Measurements from ENCODE around the gene PRKCA.

Gene PRKCA

DNA sequence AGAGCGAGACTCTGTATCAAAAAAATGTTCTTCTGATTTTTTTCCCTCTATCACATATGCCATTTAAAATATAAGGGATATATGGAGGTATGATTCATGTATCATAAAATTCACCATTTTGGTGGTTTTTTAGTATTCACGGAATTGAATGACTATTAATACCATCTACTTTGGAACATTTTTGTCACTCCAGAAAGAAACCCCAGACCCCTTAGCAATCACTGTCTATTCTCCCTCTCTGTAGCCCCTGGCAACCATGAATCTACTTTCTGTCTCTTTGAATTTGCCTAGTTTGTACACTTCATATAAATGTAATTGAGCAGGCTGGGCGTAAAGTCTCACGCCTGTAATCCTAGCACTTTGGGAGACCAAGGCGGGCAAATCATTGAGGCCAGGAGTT, 75.9 kb downstream of the PRKCA start (continued):
- TF ChIP-seq ZFP30 (CRISPR knock-in tag; IDR thresholded peaks at IDR 0.05) (no peak), TCF4 (CRISPR knock-in tag; IDR thresholded peaks at IDR 0.05; ENCODE audit: borderline replicate concordance) (no peak), ISL1 (CRISPR knock-in tag; IDR thresholded peaks at IDR 0.05) (no peak), ZFP3 (CRISPR knock-in tag; IDR thresholded peaks at IDR 0.05) (no peak)

DNA sequence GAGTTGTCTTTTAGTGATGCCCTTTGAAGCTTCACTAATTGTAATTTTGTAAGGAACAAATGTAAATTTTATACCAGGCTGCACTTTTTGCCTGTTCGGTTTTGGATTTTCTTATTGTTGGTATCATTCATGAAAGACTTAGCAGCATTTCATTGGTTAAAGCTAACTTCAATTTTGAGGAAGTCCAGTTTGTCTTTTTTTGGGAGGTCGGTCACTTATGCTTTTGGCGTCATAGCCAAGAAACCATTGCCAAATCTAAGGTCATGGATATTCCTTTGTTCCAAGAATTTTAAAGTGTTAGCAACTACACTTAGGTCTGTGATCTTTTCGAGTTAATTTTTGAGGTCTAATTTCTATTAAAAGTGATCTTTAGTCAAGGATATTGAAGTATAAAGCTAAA, 77.1 kb downstream of the PRKCA start:
- TF ChIP-seq ZFP3 (CRISPR knock-in tag; IDR thresholded peaks at IDR 0.05) (no peak), ZNF70 (CRISPR knock-in tag; IDR thresholded peaks at IDR 0.05) (no peak), BACH2 (CRISPR knock-in tag; IDR thresholded peaks at IDR 0.05; ENCODE audit: borderline replicate concordance) (no peak), ARNTL (CRISPR knock-in tag; IDR thresholded peaks at IDR 0.05; ENCODE audit: borderline replicate concordance, low read depth) (no peak), PPARA (CRISPR knock-in tag; IDR thresholded peaks at IDR 0.05; ENCODE audit: borderline replicate concordance) (no peak), GLIS3 (CRISPR knock-in tag; IDR thresholded peaks at IDR 0.05) (no peak), ISL1 (CRISPR knock-in tag; IDR thresholded peaks at IDR 0.05) (no peak), CSDC2 (CRISPR knock-in tag; IDR thresholded peaks at IDR 0.05) (no peak), OSR1 (CRISPR knock-in tag; IDR thresholded peaks at IDR 0.05) (no peak), ZNF8 (CRISPR knock-in tag; IDR thresholded peaks at IDR 0.05) (no peak), ZNF565 (CRISPR knock-in tag; conservative IDR thresholded peaks at IDR 0.05; ENCODE audit: low read depth) (no peak)
- TF ChIP-seq, protein P1, sequence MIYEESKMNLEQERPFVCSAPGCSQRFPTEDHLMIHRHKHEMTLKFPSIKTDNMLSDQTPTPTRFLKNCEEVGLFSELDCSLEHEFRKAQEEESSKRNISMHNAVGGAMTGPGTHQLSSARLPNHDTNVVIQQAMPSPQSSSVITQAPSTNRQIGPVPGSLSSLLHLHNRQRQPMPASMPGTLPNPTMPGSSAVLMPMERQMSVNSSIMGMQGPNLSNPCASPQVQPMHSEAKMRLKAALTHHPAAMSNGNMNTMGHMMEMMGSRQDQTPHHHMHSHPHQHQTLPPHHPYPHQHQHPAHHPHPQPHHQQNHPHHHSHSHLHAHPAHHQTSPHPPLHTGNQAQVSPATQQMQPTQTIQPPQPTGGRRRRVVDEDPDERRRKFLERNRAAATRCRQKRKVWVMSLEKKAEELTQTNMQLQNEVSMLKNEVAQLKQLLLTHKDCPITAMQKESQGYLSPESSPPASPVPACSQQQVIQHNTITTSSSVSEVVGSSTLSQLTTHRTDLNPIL (CRISPR knock-in tag; IDR thresholded peaks at IDR 0.05; ENCODE audit: low read depth): no peak
- TF ChIP-seq, protein P2, sequence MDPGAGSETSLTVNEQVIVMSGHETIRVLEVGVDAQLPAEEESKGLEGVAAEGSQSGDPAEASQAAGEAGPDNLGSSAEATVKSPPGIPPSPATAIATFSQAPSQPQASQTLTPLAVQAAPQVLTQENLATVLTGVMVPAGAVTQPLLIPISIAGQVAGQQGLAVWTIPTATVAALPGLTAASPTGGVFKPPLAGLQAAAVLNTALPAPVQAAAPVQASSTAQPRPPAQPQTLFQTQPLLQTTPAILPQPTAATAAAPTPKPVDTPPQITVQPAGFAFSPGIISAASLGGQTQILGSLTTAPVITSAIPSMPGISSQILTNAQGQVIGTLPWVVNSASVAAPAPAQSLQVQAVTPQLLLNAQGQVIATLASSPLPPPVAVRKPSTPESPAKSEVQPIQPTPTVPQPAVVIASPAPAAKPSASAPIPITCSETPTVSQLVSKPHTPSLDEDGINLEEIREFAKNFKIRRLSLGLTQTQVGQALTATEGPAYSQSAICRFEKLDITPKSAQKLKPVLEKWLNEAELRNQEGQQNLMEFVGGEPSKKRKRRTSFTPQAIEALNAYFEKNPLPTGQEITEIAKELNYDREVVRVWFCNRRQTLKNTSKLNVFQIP (CRISPR knock-in tag; IDR thresholded peaks at IDR 0.05; ENCODE audit: borderline replicate concordance, low read depth): no peak
- TF ChIP-seq, protein P3, sequence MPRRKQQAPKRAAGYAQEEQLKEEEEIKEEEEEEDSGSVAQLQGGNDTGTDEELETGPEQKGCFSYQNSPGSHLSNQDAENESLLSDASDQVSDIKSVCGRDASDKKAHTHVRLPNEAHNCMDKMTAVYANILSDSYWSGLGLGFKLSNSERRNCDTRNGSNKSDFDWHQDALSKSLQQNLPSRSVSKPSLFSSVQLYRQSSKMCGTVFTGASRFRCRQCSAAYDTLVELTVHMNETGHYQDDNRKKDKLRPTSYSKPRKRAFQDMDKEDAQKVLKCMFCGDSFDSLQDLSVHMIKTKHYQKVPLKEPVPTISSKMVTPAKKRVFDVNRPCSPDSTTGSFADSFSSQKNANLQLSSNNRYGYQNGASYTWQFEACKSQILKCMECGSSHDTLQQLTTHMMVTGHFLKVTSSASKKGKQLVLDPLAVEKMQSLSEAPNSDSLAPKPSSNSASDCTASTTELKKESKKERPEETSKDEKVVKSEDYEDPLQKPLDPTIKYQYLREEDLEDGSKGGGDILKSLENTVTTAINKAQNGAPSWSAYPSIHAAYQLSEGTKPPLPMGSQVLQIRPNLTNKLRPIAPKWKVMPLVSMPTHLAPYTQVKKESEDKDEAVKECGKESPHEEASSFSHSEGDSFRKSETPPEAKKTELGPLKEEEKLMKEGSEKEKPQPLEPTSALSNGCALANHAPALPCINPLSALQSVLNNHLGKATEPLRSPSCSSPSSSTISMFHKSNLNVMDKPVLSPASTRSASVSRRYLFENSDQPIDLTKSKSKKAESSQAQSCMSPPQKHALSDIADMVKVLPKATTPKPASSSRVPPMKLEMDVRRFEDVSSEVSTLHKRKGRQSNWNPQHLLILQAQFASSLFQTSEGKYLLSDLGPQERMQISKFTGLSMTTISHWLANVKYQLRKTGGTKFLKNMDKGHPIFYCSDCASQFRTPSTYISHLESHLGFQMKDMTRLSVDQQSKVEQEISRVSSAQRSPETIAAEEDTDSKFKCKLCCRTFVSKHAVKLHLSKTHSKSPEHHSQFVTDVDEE (CRISPR knock-in tag; IDR thresholded peaks at IDR 0.05): no peak
- TF ChIP-seq, protein P4, sequence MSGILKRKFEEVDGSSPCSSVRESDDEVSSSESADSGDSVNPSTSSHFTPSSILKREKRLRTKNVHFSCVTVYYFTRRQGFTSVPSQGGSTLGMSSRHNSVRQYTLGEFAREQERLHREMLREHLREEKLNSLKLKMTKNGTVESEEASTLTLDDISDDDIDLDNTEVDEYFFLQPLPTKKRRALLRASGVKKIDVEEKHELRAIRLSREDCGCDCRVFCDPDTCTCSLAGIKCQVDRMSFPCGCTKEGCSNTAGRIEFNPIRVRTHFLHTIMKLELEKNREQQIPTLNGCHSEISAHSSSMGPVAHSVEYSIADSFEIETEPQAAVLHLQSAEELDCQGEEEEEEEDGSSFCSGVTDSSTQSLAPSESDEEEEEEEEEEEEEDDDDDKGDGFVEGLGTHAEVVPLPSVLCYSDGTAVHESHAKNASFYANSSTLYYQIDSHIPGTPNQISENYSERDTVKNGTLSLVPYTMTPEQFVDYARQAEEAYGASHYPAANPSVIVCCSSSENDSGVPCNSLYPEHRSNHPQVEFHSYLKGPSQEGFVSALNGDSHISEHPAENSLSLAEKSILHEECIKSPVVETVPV (CRISPR knock-in tag; IDR thresholded peaks at IDR 0.05): no peak
- TF ChIP-seq, protein P5, sequence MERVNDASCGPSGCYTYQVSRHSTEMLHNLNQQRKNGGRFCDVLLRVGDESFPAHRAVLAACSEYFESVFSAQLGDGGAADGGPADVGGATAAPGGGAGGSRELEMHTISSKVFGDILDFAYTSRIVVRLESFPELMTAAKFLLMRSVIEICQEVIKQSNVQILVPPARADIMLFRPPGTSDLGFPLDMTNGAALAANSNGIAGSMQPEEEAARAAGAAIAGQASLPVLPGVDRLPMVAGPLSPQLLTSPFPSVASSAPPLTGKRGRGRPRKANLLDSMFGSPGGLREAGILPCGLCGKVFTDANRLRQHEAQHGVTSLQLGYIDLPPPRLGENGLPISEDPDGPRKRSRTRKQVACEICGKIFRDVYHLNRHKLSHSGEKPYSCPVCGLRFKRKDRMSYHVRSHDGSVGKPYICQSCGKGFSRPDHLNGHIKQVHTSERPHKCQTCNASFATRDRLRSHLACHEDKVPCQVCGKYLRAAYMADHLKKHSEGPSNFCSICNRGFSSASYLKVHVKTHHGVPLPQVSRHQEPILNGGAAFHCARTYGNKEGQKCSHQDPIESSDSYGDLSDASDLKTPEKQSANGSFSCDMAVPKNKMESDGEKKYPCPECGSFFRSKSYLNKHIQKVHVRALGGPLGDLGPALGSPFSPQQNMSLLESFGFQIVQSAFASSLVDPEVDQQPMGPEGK (CRISPR knock-in tag; IDR thresholded peaks at IDR 0.05; ENCODE audit: borderline replicate concordance): no peak

DNA sequence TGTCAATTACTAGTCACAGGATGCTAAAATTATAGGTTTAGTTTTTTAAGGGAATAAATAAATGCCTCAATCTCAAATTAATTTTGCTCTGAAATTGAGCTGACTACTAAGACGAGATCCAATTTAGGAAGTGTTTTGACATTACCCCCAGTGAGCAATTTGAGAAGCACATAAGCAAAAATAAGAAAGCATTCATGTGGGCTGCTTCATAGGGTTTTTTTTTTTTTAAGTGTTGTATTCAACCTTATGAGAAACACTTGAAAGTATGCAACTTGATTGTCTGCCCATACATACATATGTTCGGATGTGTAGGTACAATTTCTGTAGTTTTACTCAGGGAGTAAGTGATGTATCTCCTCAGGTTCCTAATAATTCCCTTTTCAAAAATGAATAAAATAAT, 77.6 kb downstream of the PRKCA start:
- no peak for TF ChIP-seq ZFP30 (CRISPR knock-in tag; IDR thresholded peaks at IDR 0.05)
- TF ChIP-seq ESRRG (CRISPR knock-in tag; IDR thresholded peaks at IDR 0.05): no peak
- TF ChIP-seq, protein P4 (CRISPR knock-in tag; IDR thresholded peaks at IDR 0.05): no peak
- ATAC-seq: no peak

More for the DNA sequence above, 77.1 kb downstream of the PRKCA start:
- ATAC-seq: no peak
